HG02981 (cell line): ENCODE data around the gene NFATC2.
"Not testable (repeated sequence)": the region's sequence is repeated elsewhere in the genome, so short reads cannot be mapped to it uniquely, and the experiment has no call there.

ENCODE experiments used
- ATAC-seq: cut with Tn5 transposase; IDR thresholded peaks from one replicate; pipeline ENCODE4 v1.9.1; 2021; ENCODE audit warnings: mild to moderate bottlenecking, moderate library complexity; ENCODE audit not compliant: unreplicated experiment

NFATC2 gene

DNA sequence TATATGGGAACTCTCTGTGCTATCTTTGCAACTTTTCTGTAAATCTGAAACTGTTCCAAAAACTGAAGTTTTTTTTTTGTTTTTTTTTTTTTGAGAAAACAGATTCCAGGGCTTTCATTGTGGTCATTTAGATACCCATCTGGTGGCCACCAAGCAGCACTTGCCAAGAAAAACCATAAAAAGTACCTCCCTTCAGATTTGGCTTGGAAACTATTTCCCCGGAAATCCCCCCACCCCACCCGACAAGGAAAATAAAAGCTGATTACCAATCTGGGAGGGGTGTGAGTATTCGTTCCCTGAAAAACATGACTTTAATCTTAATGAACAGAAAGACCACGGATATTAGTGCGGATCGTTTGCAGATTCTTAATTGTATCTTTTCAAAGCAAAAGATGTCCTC is 1.9 kb downstream of the NFATC2 start:
- ATAC-seq: no peak

DNA sequence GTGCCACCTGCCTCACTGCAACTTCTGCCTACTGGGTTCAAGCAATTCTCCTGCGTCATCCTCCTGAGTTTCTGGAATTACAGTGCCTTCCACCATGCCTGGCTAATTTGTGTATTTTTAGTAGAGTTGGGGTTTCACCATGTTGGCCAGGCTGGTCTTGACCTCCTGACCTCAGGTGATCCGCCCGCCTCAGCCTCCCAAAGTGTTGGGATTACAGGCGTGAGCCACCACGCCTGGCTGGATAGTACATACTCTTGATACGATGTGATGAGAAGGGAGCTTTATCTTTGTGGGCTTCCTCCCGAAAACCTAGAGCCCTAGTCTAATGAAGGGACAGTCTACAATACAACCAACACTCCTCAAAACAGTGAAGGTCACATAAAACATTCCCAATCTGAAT is 2.4 kb downstream of the NFATC2 start:
- not testable (repeated sequence) for ATAC-seq

DNA sequence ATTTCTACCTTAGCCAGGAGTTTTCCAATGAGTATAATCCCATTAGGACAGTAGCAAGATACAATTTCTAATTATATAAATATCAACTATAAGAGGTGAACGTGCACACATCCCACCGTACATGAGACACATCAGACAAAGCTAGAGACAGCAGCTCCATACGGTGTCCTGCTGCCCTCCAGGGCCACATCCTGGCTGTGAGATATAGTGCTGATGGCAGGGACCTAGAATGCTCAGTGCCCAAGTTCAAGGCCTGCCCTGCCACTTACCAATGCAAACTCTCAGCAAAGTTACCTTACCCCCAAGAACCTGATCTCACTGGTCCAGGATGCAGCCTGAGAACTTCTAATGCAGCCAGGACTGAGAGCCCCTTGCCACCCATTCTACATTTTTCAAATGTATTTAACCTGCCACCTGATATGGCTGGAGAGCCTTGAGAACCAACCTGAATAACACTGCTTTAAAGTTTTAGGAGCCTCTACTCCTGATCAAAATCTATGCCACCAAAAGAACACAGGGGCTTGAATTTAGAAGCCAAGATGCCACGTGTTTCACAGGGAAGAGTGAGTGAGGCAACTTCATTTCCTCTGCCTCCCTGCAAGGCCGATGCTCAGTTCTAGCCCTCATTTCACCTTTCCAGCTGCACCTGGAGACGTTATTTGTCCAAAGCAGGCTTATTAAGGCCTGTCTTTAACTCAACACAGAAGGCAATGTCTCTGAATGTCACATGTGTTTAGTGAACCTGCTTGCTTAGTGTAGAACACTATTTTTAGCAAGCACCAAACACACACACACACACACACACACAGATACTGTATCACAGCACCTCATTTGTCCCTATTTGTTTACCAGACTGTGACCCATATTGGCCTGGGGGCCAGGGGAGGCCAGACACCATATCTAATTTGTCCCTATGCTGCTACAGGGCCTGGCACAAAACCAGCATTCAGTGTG is 6.1 kb downstream of the NFATC2 start:
- ATAC-seq: no peak

DNA sequence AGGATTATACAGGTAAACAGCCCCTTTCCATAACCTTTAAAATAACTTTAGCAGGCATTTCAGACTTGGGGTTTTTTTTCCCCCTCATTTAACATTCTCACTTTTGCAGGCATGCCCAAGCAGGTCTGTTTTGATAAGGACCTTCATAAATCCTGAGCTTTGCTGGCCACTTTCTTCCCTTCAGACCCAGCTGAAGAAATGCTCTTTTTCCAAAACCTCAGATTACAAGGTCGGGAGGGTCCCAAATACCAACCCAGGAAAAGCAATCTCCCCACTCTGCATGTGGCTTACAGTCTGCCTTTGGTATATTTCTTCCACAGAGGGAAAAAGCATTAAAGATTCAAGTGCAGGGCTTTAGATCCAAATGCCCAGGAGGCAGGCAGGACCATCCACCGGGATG is 6.8 kb downstream of the NFATC2 start:
- no peak for ATAC-seq

DNA sequence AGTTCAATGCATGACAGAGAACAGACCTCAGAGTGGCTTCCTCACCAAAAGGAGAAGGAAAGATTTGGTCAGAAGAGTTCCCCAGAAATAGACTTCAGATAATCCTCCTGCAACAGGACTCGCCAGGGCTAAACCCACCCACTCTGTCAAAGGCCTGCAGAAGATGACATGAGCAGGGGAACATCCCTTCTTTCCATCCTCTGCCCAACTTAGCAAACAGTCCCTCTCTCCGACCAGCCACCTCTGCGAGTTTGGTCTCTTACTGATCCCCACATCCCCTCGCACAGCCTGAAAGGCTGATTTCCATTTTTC is 7.5 kb downstream of the NFATC2 start:
- ATAC-seq: no peak

DNA sequence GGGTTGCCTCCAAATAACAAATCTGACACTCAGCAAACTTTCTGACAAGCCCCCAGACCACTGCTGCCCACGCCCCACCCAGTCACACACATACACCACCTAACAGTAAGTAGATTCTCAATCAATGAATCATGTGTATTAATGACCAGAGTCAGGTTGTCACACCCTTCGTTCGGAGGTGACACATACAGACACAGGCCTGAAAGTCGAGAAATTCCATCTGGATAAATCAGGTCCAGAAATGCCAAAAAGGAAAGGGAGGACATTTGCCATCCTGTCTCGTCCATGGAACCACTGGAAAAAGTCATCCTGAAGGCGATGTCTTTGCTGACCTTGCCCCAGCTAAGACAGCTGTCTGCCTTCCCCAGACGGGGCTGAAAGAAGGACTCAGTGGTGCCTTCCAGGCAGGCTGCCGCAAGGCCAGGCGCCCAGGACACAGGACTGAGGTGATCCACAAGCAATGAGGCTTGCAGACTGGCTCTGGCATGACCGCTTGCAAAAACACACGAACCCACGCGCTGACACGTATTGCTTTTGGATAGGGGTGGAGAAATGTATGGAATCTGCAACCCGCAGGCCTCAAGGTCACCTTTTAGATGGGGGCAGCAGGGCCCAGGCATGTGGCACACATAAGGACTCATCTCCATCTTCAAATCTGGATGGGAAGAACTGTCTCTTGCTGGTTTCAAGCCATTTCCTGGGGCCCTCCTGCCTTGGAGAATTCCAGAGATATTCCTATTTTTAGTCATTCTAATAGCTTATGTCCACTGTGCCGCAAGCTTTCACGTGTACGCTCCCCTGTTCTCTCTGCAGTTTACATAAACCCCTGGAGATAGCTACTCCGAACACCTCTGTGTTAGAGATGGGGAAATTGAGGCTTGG is 9.0 kb downstream of the NFATC2 start:
- no peak for ATAC-seq

DNA sequence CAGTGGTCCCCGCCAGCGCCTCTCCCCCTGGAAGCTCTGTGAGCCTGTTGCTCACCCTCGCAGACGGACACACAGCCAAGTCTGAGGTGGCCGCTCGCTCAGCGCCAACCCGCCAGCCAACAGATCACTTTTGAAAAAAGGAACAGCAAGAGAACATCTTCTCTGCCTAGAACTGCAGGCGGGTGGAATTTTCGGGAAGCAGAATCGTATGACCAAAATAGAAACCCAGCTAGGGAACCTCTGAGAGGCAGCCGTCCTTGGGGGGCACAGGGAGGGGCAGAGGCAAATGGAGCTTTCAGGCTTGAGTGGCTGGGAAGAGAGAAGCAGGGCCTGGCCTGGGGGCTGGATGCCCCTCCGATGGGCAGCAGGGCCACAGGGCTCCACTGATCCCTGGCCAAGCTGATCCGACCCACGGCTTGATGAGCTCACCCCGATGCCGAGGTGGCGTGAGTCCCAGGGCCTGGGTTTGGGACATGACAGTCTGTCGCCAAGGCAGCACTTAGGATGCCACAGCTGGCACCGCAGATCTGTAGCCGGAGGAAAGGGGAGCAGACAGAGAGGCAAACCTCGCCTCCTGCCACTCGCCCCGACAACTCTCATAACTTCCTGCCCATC is 9.8 kb downstream of the NFATC2 start:
- ATAC-seq: no peak

DNA sequence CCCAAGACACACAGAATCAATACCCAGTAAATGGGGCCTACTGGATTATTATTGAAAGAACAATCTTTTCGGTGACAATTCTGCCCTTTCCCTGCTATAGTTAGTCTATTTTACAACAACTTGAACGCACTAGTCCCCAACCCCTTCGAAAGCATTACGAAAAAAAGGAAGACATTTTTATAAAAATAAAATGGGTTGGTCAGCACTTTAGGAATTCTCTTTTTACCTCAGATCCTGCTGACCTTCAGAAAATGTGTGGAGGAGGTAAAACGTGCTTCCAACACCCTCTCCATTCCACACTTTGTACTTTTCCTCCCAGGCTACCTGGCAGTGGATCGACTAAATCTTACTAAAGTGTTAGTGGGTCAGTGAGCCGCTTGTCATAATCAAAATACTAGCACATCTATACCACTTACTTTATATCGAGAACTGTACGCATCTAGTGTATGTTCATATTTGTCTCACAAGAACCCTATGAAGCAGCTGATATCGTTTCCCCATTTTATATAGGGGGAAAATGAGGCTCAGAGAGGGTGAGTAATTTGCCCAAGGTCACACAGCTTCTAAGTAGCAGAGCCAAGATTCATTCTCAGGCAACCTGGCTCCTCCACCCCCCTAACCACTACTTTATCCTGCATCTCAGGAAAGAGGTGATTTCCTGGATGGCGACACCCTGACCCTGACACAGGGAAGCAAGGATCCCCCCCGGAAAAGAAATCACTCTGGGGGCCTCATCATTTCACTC is 10.6 kb downstream of the NFATC2 start:
- no peak for ATAC-seq

DNA sequence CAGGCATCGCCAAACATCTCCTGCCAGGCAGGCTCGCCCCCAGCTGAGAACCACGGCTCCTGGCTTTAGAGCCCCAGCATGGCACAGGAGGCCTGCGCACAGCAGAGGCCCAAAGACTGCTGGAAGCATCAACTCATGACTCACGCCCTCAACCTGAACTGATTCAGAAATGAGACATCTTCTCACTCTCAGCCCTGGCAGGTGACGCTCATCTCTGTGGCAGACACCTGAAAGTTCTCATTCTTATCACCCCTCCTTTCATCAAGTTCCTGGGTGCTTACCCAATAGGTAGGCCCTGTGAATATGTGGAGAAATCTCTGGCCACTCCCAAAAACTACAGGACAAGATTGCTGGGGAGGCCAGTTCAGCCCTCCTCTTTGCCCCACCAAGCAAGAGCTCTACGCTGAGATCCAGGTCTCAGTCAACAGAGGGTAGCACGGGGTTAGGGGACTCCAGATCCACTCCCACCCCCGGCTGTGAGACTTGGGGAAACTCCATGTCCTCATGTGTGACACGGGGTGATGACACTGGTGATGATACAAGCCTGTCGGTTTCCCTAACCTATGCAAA is 11.3 kb downstream of the NFATC2 start:
- peak; percentile 53 for ATAC-seq

DNA sequence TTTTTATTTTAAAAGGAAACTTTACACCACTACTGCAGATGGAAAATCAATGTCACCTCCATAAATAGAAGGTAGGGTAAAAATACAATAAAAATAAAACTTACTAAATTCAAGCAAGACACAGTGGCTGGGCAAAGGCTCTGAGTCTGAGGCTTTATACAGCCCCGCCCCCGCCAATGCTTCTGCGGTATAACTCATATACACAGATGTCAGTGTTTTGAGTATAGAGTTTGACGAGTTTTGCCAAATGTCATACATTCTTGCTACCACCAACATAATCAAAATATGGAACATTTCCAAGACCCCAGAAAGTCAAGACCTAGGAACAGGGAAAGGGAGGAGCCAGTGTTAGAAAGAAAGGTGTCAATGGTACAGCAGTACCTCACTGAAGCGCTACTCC is 12.8 kb downstream of the NFATC2 start:
- no peak for ATAC-seq

DNA sequence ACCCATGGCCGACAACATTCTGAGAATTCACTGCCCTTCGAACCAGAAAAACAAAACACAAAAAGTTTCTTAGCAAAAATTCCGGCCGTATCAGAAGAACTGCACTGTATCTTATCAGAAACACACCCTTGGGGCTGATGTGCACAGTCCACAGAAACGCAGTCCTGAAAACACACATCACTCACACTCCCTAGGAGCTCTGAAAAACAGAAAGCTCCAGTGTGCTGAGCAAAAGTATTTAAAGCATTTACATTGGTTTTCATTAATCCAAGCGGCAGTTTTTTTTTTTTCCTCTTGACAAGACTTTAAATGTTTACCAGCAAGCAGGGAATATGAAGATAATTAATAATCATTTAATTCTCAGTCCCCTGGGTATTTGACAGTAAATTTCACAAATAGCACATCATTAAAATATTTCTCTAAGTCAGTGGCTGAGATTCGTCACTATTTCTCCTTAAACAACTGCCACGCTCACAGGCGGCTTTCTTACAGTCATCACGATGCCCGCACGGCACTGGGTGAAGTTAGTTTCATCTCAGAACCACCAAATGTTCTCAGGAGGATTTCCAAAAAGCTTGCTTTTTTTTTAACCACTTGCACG is 13.3 kb downstream of the NFATC2 start:
- no peak for ATAC-seq

DNA sequence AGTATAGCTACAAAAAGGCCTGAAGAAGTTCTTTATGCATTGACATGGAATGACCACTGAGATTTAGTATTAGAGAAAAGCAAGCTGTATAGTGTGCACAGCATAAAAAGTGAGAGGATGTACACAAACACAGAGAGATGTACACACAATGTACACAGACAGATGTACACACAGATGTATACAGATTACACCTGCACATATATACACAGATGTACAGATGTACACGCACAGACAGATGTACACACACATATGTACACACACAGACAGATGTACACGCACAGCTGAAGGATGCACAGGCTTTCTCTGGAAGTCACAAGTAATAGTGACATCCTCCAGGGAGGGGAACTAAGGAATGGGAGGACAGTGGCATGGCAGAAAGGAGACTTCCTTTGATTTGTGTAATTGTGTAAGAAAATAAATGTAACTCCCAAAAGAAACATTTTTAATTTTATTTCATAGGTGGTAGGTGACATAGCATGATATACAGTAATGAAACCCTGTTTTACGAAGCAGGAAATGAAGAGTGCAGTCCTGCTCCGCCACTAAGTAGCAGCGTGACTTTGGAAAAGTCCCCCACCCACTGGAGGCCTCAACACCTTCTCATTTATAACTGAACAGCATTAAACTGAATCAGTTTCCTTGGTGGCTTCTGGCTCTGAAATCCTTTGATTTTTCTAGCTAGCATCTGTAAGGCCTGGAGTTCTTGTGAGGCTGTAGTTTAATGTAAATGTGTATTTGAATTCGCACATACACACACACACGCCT is 14.1 kb downstream of the NFATC2 start:
- ATAC-seq: no peak

DNA sequence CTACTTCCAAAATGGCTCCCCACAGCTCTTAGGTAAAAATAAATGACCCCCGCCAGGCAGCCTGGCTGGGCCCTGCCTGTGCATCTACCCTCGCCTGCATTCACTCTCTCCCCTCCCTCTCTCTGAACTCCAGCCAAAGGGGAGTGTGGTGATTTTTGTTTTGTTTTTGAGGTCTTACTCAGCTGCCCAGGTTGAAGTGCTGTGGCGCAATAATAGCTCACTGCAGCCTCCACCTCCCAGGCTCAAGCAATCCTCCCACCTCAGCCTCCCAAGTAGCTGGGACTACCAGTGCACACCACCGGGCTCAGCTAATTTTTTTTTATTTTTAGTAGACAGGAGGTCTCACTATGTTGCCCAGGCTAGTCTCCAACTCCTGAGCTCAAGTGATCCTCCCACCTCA is 15.8 kb downstream of the NFATC2 start:
- no peak for ATAC-seq

DNA sequence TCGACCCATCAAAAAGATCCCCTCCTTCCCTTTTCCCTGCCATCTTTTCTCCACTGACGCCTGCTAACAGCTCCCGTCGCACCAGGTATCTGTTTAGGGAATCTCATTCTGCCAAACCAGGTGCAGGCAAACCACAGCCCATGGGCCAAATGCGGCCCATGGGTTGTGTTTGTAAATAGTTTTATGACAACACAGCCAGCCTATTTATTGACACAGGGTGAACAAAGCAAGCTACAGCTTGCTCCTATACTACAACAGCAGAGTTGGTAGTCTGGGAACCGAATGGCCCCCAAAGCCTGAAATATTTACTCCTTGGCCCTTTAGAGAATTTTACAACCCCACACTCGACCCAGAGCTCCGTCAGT is 16.4 kb downstream of the NFATC2 start:
- no peak for ATAC-seq

DNA sequence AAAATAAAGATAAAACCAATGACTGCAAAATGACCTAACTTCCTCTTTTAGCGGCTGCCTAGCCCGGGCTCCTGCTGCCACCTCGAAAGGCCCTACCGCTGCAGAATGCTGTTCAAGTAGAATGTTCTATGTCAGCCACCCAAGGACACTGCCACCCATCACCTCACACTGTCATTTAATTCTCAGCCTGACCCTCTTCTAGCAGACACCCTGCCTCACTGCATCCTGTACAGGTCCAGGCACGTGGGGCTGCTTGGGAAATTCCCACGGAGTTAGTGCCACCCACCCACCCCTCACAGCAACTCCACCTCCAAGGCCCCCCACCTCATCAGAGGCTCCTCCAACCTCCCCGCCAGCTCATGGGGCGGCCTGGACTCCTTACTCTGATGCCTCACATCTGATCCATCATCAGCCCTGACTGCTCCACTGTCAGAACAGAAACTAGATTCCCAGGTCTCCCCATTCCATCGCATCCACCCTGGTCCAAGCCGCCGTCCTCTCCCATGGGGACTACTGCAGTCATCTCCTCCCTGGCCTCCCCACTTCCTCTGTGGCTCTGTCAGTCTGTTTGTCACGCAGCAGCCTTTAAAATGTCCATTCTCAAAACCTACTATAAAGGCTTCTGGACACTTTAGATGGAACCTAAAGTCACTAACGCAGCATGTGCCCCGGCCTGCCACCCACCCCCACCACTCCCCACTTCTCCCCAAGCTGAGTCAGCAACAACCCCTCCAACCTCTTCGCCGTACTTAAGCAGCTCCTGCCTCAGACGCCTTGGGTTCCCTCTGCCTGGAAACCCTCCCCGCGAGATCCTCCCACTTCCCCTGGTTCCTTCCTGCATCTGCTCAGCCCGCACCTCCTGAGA is 17.0 kb downstream of the NFATC2 start:
- no peak for ATAC-seq

DNA sequence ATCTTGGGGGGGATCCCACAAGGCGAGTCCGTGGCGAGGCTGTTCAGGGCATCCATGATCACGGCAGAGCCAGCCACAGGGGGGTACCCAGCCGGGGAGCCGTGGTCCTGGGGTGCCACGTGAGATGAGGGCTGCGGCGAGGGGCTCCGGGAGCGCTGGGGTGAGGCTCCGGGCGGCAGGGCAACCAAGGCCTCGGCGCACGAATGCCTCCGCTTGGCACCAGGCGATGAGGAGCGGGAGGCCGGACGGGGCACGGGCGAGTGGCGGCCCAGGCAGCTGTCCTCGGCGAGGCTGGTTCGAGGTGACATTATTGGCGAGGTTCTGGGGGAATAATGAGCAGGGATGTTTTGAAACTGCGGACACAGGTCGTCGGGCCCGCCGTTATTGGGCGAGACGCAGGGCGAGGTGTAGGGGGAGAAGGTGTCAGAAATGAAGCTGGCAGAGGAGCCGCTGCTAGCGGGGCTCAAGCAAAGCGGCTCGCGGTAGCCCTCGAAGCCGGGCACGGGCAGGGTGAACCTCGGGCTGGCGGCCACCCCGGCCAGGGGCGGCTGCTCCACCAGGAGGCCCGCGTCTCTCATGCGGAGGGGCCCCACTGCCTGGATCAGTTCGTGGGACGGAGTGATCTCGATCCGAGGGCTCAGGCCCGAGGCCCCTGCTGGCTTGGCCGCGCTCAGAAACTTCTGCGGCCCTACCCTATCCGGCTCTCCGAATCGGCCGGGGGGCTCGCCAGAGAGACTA is 19.1 kb downstream of the NFATC2 start:
- ATAC-seq: no peak

DNA sequence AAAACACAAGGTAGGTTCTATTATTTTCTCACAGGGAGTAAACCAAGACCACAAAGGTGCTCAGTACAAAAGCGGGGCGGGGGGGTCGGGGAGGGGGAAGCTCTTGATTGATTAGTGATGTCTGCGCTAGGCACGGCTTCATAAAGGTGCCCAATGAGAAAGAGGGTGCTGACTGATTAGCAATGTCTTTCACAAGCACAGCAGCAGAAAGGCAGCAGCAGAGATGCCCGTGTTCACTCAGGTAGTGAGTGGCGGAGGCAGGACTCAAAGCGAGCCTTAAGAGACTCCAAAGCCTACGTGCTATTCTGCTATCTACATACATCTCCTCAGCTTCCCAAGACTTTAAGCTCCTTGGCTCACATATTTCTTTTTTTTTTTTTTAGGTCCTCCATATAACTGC is 20.3 kb downstream of the NFATC2 start:
- no peak for ATAC-seq

DNA sequence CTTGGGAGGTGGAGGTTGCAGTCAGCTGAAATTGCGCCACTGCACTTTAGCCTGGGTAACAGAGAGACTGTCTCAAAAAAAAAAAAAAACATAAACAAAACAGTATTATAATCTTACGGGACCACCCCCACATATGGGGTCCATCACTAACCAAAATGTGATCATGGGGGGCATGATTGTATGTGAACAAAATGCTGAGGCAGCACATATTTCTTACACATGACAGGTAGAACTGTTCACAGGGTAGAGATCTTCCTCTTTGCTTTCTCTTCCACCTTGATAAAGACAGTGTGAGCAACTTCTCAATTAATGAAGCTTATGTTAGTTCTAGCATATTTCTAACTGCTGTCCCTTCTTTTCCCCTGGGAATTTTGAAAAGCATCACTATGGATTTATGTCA is 24.7 kb downstream of the NFATC2 start:
- ATAC-seq: no peak
